Natural killer cell (primary cell): ENCODE data around the gene PHF11. TPM values are rescaled to one million over a fixed set of nuclear protein-coding genes. Genes with fewer than 3 reads are reported as not detected.
"Not testable (repeated sequence)": the region's sequence is repeated elsewhere in the genome, so short reads cannot be mapped to it uniquely, and the experiment has no call there.

Source experiments
- ATAC-seq, 3 donors: fragments of 150-1000 bp in 2 of 3; fragments of 200-7000 bp in 1 of 3; cut with Tn5 transposase; 1 replicate in 1 of 3; 2 replicates in 2 of 3; pipeline ENCODE4 v1.10.0; 2021; ENCODE audit warnings: mild to moderate bottlenecking in 2 of 3, moderate library complexity in 2 of 3
- DNase-seq, 2 donors: peaks; one replicate each; pipeline versions ENCODE4 v3.0.0 to v3.0.0-alpha.2; 2013 to 2021; ENCODE audit warnings: mixed read lengths in 1 of 2
- H3K27ac ChIP-seq: one replicate; pipeline ENCODE4 v1.5.1; 2013; ENCODE audit warnings: mild to moderate bottlenecking, low read length
- H3K27me3 ChIP-seq: one replicate; pipeline ENCODE4 v1.6.1; 2013; ENCODE audit warnings: low read length; ENCODE audit not compliant: control insufficient read depth, insufficient read depth
- H3K36me3 ChIP-seq: one replicate; pipeline ENCODE4 v1.6.1; 2013; ENCODE audit warnings: low read length; ENCODE audit not compliant: control insufficient read depth, insufficient read depth
- H3K4me1 ChIP-seq: one replicate; pipeline ENCODE4 v1.6.1; 2013; ENCODE audit warnings: low read length; ENCODE audit not compliant: control insufficient read depth, insufficient read depth
- H3K4me3 ChIP-seq: one replicate; pipeline ENCODE4 v1.5.1; 2013; ENCODE audit warnings: low read length
- H3K9me3 ChIP-seq: one replicate; pipeline ENCODE4 v1.6.1; 2013; ENCODE audit warnings: low read length; ENCODE audit not compliant: control insufficient read depth, insufficient read depth
- H3K27ac Mint-ChIP-seq, 2 donors: one replicate each; pipeline ENCODE4 v1.8.0; 2022; ENCODE audit warnings: mild to moderate bottlenecking in 2 of 2, mixed read lengths in 2 of 2, moderate library complexity in 1 of 2
- H3K27me3 Mint-ChIP-seq, 2 donors: one replicate each; pipeline ENCODE4 v1.8.0; 2022; ENCODE audit warnings: low read depth in 2 of 2, mixed read lengths in 2 of 2
- H3K36me3 Mint-ChIP-seq: one replicate; pipeline ENCODE4 v1.8.0; 2022; ENCODE audit warnings: mixed read lengths
- H3K4me1 Mint-ChIP-seq, 2 donors: one replicate each; pipeline ENCODE4 v1.8.0; 2022; ENCODE audit warnings: mixed read lengths in 2 of 2
- H3K4me3 Mint-ChIP-seq: one replicate; pipeline ENCODE4 v1.8.0; 2022; ENCODE audit warnings: mild to moderate bottlenecking, moderate library complexity, mixed read lengths
- H3K9me3 Mint-ChIP-seq, 2 donors: one replicate each; pipeline ENCODE4 v1.8.0; 2022; ENCODE audit warnings: mixed read lengths in 2 of 2
- CTCF ChIP-seq: fragments of 200-600 bp; IDR thresholded peaks from one replicate; pipeline ENCODE4 v1.8.0; 2022; ENCODE audit warnings: antibody characterized with exemption
- WGBS: methylation state at CpG from one replicate; pipeline ENCODE4 v1.1.7; 2013; ENCODE audit warnings: missing lambda C conversion rate; ENCODE audit not compliant: insufficient coverage; 5-methylcytosine and 5-hydroxymethylcytosine counted together
- intact Hi-C: fragments of 100-400 bp; cut with micrococcal nuclease; formaldehyde crosslinking; loops from one replicate; pipeline ENCODE4 v1.14.2; 2022
- total RNA-seq, 4 donors: library from RNA; stranded (reverse); fragments of 120-200 nt in 1 of 4; gene quantifications; one replicate each; pipeline versions ENCODE4 v1.2.3 to v1.2.4, GENCODE V29; 2013 to 2022

The PHF11 gene
- total RNA-seq, 3 donors from 2014 or later (not counting 1 experiment from before 2014, with no cell fraction given), result 89.0 to 113 (median 111) TPM

DNA sequence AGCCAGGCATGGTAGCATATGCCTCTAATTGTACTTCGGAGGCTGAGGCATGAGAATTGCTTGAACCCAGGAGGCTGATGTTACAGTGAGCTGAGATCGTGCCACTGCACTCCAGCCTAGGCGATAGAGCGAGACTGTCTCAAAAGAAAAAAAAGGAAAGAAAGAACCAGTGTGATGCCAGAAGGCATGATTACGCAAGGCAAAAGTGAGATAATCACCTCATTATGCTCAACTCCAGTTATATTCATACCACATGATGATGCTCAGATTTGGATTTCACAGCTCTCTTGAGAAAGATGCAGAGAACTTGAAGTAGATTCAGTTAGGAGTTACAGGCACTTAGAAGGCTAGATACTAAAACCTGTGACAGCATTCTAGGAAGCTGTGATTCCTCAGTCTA is 67.8 kb downstream of the PHF11 start:
- H3K4me3 ChIP-seq, result no peak overlapping the region
- DNase-seq (no peak), ATAC-seq (no peak)
- no peaks in the 10 kb centered on the region for H3K27me3 Mint-ChIP-seq
- peaks cover 5% of the 10 kb centered on the region for H3K36me3 Mint-ChIP-seq
- H3K4me3 Mint-ChIP-seq, result no peak overlapping the region
- H3K27me3 ChIP-seq, result no peaks in the 10 kb centered on the region
- H3K9me3 Mint-ChIP-seq, result peaks cover 0 to 2% of the 10 kb centered on the region in 2 donors
- peaks cover 0 to 9% of the 10 kb centered on the region in 2 donors for H3K4me1 Mint-ChIP-seq
- H3K27ac ChIP-seq, result no peak overlapping the region
- H3K36me3 ChIP-seq, result peaks cover 29% of the 10 kb centered on the region
- no peaks in the 10 kb centered on the region for H3K9me3 ChIP-seq
- no peak for TF ChIP-seq CTCF
- no peaks in the 10 kb centered on the region for H3K4me1 ChIP-seq
- H3K27ac Mint-ChIP-seq, result no peak overlapping the region
- 96% methylated on average over 4 of the region's 5 CpGs for WGBS
- intact Hi-C loops, result no loop called here

GRCh38 chr13:49565461-49565860 is 69.7 kb downstream of the PHF11 start:
- H3K36me3 ChIP-seq, result peaks cover 20% of the 10 kb centered on the region
- H3K27ac Mint-ChIP-seq, DNase-seq, H3K27me3 Mint-ChIP-seq, H3K27me3 ChIP-seq, H3K36me3 Mint-ChIP-seq, ATAC-seq, H3K9me3 ChIP-seq, H3K4me1 ChIP-seq, H3K9me3 Mint-ChIP-seq, intact Hi-C loops, H3K27ac ChIP-seq, H3K4me3 Mint-ChIP-seq, H3K4me3 ChIP-seq: not testable (repeated sequence)
- H3K4me1 Mint-ChIP-seq, result peaks cover 8 to 21% of the 10 kb centered on the region in 2 donors
- WGBS, result 97% methylated on average over 12 of the region's 25 CpGs

- Histone ChIP-seq H3K36me3 (peaks cover 19% of the 10 kb centered on the region), H3K4me1 (peaks cover 4% of the 10 kb centered on the region), H3K9me3 (no peaks in the 10 kb centered on the region), H3K27me3 (no peaks in the 10 kb centered on the region), H3K4me3 (no peak overlapping the region), H3K27ac (no peak overlapping the region)
- no peak overlapping the region for H3K27ac Mint-ChIP-seq
- DNase-seq (no peak), ATAC-seq (no peak)
- TF ChIP-seq CTCF, result no peak
- no peaks in the 10 kb centered on the region for H3K36me3 Mint-ChIP-seq
- H3K4me1 Mint-ChIP-seq, result peaks cover 8 to 22% of the 10 kb centered on the region in 2 donors
- 100% methylated on average over 3 of the region's 4 CpGs for WGBS
- H3K9me3 Mint-ChIP-seq, result no peaks in the 10 kb centered on the region
- H3K27me3 Mint-ChIP-seq, result no peaks in the 10 kb centered on the region
- H3K4me3 Mint-ChIP-seq, result no peak overlapping the region
- intact Hi-C loops, result no loop called here
Observed at GRCh38 chr13:49566461-49566860, 70.7 kb downstream of the PHF11 start.

- Histone ChIP-seq H3K9me3 (no peaks in the 10 kb centered on the region), H3K27me3 (no peaks in the 10 kb centered on the region), H3K4me1 (peaks cover 4% of the 10 kb centered on the region), H3K36me3 (peaks cover 19% of the 10 kb centered on the region), H3K27ac (no peak overlapping the region), H3K4me3 (no peak overlapping the region)
- ATAC-seq, result no peak
- Mint-ChIP-seq H3K9me3 (no peaks in the 10 kb centered on the region), H3K4me1 (peaks cover 8 to 22% of the 10 kb centered on the region in 2 donors), H3K27me3 (no peaks in the 10 kb centered on the region), H3K36me3 (no peaks in the 10 kb centered on the region), H3K27ac (no peak overlapping the region), H3K4me3 (no peak overlapping the region)
- 79% methylated on average over 4 of the region's 5 CpGs for WGBS
- TF ChIP-seq CTCF, result no peak
- no peak for DNase-seq
- intact Hi-C loops, result no loop called here
Observed at GRCh38 chr13:49567491-49567890, 71.7 kb downstream of the PHF11 start.
